Endometrial microvascular endothelial cells (primary cell): ENCODE results near the gene NTF3. TPM values are rescaled to one million over a fixed set of nuclear protein-coding genes. Genes with fewer than 3 reads are reported as not detected.

Experiments used
- in situ Hi-C: cut with HindIII; loops from 2 replicates; pipeline ENCODE4 v1.10.0; 2017; ENCODE audit warnings: low sequenced_read_pairs, low pct_unique_long_range_greater_than_20kb; ENCODE audit errors: inconsistent ontology term
- total RNA-seq: library from RNA; depleted of rRNA; stranded (reverse); fragments of >200 nt; gene quantifications from one replicate; pipeline ENCODE4 v1.2.3, GENCODE V29; 2015; ENCODE audit errors: inconsistent ontology term

The NTF3 gene
- total RNA-seq = not detected

DNA sequence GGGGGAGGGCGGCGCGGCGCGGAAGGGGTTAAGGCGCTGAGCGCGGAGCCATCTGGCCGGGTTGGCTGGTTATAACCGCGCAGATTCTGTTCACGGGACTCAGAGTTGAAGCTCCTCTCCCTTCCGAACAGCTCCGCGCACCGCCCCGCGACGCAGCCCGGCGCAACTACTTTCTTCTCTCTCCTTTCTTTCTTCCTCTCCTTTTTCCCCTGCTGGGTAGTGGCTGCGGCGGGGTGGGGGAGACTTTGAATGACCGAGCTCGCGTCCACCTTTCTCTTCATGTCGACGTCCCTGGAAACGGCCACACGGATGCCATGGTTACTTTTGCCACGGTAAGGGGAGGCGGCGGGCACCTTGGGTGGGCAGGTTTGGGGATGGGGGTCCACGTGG is at the start of gene NTF3:
Gene NTF3, plus strand, starts transcription at position 98 of the 390 bp plus-strand sequence. Its CDS starts 217 bp downstream, at position 315.
- in situ Hi-C loops = no loop called here

DNA sequence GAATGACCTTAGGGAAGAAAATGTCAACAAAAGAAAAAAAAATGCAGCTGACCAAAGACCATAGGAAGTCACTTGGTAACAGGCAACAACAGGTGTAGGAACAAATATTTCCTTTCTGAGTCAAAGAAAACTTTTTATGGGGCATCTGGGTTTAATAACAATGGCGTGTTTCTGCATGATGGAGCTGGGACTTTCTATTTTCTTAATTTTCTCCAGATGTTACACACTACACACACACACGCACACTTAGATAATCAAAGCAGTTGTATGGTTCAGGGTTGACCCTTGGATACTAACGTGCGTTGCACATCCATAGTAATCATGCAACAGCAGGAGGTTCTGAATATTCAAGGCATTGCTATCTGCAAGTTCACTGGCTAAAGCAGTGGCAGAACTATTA is 47.9 kb upstream of the NTF3 start:
- in situ Hi-C loops = no loop called here

DNA sequence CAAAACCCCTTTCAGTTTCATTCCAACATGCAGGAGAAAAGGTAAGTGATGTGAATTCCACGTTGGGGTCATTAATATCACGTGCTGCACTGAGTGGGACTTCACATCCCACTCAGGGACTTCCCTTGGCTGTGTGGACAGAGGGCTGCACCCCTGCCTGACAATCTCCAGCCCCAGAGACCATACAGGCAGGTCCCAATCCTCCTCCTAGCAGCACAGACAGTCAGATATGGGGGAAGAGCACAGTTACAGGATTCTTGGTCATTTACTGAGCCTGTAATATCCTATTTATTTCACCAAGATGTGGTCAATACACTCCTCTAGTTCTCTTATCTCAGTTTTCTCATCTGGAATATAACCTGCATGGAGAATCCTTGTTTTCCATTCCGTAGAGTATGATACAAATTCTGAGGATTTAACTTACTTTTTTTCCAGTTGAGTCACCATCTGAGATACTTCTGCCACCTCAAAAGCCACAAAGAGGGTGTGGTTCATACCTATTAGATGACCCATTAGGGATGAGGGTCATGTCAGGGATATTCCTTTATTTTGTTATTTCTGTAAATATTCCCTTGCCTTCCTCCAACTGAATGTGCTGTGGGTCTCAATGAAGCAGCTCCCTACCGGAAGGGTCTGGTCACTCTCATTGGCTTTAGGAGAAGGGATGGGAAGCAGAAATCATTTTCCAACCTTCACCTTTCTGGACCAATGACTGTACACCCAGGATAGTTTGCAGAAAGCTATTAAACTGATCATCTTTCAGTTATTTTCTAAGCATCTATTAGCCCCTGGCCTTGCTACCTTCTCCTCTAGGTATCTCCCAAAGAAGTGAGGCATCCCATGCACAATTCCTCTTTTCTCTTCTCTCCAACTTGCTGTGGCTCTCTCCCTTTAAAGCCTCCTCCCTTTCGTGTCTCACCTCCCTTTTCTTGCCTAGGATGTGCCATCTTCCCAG is 43.0 kb upstream of the NTF3 start:
- in situ Hi-C loops = no loop called here

DNA sequence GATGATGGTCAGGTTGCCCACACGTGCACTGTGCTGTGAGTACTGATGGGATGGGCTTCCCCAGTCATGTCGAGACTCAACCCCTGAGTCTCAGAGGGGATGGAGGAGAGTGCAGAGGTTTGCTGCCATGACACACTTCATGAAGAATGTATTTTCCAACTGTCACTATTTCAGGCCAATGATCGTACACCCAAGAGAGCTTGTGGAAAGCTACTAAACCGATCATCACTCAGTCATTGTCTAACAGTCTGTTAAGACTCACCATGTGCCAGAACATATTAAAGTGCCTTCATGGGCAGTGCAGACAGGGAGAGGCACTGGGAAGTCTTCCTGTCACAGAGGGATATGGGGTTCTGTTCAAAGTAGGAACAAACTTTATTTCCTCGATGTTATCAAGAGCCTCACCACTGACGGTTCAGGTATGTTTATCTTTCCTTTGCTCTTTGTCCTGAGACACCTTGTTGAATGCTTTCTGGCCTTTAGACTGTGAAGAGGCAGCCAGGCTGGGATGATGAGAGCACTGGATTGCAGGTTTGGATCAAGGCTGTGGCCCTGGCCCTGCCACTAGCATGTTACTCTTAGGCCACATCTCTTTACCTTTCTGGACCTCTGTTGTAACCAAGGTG is 41.6 kb upstream of the NTF3 start:
- in situ Hi-C loops = no loop called here

DNA sequence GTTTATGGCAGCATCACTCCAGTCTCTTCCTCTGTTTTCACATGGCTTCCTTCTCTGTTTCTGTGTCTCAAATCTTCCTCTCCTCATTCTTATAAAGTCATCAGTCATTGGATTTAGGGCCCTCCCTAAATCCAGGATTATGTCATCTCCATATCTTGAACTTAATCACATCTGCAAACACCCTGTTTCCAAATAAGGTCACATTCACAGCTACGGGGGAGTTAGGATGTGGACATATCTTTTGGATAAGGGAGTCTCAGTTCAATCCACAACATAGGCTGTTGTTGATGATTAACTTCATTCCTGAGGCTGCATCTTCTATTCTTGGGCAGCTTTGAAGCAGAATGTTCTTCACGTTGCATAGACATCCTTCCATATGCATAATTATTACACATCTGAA is 40.3 kb upstream of the NTF3 start:
- in situ Hi-C loops = no loop called here

DNA sequence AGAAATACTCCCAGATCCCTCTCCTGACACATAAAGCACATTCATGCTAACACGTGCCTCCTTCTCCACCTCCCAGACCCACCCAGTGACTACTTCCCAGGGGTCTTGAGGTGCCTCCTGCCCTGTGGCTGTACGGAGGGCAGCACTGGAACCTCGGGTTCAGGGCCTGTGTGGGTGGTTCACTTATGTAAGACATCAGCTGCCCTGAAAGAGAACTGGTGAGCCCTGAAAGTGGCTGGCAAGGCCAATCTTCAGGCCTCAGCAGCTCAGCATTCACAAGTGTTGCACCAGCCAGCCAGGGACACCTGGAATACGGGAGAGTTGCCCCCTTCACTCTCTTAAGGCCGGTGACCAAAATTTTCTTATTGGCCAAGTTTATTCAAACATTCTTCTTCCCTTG is 38.9 kb upstream of the NTF3 start:
- in situ Hi-C loops = no loop called here

DNA sequence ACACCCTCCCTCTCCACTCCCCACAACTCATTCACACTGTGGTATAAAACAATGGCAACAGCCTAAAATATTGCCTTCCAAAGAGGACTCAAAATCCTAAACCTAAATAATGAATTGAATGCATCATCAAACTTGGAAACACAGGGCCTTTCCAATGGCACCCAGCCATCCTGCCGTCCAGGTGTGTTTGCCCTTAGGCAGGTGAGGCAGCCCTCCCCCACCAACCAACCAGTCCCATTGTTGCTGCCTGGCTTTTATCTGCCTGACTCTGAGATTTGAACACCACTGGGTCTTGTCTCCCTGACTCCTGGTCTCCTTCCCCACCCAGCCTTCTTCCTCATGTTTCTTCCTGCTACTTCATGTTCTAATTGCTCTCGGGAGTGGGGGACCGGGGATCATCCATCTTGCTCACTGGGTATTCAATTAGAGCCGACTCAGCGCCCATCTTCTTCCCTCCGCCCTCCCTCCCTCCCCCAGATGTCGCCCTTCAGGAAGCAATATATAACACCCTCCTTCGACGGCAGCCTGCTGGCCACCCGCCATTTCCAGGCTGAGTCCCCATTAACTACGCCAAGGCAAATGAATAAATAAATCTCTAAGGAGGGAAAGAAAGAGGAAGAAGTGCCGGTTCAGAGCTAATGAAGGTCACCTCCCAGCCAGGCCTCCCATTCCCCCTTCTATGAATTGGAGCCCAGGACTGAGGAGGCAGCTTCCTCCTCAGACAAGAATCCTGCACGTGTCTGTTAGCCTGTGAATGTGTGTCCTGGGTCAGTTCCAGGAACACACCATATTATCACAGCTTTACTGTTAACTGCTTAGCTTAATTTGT is 36.3 kb upstream of the NTF3 start:
- in situ Hi-C loops = no loop called here

DNA sequence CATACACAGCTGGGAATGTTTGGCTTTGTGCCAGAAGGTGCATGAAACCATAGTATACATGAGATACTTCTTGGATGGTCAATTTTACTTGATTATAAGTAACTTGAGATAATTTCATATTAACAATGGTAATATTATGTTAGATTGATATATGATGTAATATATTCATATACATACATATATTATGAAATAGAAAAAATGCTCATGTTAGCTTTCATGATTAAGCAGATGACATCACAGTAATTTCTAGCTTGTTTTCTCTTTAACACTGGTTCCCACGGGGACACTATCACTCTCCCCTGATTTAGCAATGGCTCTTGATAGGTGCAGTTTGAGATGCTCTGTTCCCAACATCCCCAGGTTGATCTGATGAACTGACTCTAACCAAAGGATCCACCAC is 35.4 kb upstream of the NTF3 start:
- in situ Hi-C loops = no loop called here

DNA sequence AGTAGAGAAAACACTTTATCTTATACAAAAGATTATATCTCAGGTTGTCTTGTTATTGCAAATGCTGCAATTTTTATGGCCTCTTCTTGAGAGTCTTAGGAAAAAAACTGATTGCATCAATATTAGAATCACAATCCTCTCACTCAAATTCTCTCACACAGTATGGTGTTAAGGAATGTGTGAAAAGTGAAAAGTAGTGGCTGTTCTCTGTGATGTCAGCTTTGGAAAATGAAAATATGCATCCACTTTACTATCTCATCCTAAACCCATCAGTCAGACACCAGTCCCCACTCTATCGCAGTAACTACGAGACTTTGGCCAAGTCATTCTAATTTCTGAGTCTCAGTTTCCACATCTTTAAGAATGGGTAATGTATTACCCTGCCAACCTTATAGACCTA is 32.6 kb upstream of the NTF3 start:
- in situ Hi-C loops = no loop called here

DNA sequence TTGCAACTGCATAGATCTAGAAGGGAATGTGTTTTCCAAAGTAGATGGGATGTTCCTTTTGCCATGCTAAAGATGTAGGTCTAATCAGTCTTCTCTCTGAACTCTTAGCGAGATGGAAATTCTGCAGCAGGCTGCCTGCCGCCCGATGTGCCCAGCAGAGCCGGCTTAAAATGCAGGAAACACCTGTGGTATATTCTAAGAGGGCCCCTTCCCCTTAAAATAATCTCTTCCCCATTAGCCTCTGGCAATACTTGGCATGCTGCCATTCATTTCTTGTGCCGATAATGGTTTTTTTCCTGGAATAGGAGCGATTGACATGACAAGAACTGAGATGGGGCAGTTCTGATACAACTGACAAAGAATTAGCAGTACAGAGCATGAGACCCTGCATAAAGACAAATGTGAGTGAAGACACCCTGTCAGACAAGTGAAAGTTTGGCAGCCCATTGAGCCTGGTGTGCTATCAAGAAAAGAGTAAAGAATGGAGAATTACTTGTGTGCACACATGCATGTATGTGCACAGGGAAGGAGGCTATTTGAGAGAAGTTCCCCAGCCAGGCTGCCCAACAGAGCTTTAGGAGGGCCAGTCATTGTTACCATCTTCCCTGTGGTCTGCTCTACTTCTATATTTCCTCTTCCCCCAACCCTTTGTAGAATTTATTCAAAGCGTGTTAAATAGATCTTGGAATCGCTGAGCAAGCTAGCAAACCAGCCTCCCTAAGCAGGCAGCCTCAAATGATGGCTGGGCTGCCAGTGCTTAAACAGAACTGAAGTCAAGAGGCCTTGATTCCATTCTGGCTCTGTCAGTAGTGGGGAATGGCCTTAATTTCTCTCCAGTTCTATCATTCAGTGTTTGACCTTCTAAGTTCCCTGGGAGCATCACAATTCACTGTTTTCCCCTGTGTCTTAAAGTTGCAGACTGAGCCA is 29.6 kb upstream of the NTF3 start:
- in situ Hi-C loops = no loop called here

DNA sequence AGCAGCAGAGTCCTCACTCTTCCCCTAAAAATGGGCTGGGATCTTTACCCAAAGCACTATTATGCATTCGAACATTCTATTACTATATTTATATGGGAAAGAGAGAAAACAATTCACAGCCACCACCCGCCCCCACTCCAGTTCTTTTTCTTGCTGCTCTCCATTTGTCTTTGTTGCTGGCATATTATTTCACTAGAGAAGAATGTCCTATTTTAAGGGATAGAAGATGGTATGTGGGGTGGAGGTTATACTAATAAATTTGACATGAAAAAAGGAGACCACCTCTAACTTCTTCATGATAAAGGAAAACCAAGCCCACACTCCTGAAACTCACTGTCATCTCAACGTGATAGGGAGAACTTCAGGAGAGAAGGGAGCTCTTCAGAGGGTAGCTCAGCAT is 28.5 kb upstream of the NTF3 start:
- in situ Hi-C loops = no loop called here

DNA sequence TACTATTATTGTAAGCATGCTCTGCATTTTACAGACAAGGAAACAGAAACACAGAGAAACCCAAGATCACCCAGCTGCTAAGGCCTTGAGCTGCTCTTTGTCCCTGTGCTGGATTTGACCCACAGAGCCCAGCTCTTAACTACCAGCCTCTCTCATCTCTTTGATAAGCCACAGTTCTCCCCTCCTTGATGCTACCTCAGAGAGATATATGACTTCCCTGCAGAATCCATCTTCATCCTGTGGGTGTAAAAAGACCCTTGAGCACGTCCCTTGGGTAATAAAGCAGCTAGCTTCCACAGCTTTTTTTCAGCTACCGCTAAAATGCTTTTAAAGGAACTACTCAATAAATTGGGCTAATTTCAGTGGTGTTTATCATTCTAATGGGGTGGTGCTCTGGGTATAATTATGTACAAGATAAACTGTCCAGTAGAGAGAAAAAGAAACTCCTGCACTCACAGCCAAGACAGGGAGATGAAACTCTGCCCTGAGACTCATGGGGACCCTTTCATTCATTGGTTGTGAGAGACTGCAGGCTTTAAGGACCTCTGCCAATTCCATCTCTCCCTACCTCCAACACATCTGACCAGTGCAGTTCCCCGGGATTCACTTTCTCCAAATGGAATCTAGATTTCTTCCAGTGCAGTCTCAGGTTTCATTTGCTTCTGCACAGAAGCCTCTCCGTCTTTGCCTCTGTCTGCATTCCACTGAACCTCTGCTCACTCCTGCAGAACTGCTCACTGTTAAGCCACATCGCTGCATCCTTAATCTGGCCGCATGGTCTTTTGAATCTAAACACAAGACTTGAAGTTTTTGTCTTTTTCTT is 24.7 kb upstream of the NTF3 start:
- in situ Hi-C loops = no loop called here

DNA sequence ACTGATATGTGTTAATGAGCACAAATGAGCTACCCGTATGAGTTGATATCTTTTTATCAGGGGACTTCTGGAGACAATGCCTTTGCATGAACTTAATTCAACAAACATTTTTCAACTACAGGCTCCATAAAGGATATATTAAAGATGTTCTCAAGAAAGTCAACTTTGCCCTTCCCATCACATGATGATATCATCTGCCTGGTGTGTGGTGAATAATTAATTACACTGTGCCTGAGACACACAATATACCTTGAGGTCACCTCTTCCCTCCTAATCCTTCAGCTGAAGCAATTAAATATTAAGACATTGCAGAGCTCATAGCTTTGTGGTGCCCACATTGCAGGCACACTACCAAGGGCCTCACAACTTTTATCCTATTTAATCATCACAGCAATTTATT is 22.3 kb upstream of the NTF3 start:
- in situ Hi-C loops = no loop called here

DNA sequence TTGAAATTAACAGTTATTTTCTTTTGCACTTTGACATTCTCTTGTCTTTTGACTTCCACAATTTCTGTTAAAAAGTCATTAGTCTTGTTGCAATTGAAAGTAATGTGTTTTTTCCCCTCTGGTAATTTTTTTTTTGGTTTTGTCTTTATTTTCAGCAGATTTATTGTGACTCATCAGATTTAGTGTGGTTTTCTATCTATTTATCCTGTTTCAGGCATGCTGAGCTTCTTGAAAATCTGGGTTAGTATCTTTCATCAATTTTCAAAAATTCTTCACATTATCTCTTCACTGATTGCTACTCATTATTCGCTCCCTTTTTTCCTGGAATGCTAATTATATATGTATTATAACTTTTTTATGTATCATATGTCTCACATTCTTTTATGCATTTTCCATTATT is 15.3 kb upstream of the NTF3 start:
- in situ Hi-C loops = no loop called here

DNA sequence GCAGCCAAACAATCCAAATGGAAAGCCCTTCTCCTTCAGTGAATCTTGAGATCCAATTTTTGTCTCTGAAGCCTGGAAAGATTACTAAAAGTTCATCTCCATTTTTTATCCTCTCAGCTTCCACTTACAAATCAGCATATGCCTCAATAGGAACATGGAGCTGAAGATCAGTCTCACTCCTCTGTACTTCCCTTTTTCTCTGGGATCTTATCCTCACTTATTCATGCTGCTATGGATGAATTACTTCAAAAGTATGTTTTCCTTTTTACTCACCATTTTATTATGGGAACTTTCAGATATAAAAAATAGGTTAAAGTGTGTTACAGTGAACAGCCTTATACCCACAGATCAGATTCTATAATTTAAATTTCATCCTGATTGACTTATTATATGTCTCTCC is 14.4 kb upstream of the NTF3 start:
- in situ Hi-C loops = no loop called here

DNA sequence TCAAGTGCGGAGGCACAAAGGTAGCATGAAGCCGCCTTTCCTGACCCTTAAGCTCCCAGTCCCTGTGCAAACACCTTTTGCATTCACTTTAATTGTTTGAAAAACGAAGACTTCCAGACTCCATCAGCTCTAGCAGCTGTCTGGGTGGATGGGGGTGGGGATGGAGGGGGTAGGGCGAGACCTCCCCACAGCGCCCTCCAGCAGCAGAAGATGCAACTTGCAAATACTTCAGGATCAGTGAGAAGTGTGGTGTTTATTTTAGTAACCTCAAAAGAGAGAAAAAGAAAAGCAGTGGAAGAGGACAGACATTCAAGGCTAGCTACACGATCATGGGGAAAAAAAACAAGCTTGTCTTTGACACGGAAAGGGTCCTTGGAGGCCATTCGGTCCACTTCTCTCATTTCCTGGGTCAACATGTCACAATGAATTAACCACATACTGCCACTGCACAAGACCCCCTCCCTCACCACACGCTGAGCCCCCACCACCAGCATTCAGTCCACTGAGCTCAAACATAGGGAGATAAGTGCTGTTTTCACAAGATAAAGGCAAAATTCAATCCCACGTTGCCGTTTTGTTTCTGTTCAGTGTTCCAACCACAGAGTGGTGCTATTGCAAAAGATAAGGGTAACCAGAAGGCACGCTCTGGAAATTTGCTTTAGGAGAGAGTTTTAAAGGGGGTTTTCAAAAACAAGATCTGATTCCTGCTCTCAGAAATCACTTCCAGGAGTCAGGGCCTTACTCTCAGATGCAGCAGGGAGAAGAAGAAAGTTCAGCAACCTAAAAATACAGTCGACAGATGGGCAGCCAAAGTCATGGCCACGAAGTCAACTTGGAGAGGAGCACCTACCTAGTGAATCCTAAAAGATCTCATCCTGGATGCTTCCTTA is 3.3 kb upstream of the NTF3 start:
- in situ Hi-C loops = no loop called here
